ENCODE measurements around the gene PTF1A.
"Not testable (repeated sequence)": the region's sequence is repeated elsewhere in the genome, so short reads cannot be mapped to it uniquely, and the experiment has no call there.

The PTF1A gene

DNA sequence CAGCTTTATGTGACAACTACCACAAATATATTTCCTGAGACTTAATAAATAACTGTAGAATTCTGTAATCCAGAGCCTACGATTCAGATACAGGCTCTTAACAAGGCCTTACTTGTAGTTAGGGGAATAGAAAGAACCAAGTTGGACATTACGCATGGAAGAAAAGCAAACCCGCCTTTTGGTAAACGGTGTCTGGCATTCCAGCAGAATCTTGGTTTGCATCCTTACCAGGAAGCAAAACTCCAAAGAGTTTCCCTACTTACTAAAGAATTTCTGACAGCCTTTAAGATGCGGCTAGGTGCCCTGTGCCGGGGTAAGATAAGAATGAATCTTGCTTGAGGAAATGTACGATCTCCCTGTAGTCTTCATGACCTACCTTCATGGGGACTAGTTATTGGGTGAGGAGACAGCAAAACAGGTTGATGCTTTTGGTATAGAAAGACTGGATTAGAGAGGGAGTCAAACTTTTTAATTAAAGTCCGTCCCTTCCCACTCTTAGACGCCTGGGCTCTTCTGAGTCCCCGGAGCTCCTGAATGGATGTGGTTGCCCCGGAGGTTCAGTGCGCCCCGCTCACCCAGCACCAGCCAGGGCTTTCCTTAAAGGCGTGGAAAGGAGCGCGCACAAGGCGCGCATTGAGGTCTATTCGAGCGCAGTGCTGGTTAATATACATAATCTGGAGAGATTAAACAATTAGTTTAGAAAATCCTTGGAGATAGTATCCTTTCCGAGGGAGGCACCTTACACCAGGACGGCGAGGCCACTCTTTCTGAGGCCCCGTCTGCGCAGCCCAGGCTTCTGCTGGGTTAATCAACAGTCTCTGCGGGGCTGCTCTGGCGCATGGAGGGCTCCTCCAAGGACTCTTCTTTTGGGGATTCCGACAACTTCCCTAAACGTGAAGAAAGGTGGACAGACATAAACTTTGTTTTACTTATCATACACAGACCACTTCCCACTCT lies 11.5 kb downstream of the PTF1A start:
- DNase-seq (ENCODE audit: low read depth, low spot score): no peak

DNA sequence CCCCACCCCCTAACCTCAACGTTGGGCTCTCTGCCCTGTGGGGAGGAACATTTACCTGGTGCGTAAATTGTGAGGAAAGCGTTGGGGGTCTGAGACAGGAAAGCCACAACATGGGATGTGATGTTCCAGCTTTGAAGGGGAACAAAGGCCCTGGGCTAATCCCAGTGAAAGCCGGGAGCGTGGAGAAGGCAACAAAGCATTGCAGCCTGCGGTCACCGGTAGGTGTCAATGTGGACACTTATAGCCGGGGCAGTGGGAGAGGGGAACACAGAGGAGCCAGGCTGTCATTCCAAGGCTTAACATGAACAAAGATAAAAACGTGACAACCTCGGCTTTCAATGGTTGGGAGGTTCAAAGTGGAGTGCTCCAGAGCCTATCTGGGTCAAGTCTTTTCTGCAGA lies 12.7 kb downstream of the PTF1A start:
- no peak for DNase-seq (ENCODE audit: low read depth, low spot score)

DNA sequence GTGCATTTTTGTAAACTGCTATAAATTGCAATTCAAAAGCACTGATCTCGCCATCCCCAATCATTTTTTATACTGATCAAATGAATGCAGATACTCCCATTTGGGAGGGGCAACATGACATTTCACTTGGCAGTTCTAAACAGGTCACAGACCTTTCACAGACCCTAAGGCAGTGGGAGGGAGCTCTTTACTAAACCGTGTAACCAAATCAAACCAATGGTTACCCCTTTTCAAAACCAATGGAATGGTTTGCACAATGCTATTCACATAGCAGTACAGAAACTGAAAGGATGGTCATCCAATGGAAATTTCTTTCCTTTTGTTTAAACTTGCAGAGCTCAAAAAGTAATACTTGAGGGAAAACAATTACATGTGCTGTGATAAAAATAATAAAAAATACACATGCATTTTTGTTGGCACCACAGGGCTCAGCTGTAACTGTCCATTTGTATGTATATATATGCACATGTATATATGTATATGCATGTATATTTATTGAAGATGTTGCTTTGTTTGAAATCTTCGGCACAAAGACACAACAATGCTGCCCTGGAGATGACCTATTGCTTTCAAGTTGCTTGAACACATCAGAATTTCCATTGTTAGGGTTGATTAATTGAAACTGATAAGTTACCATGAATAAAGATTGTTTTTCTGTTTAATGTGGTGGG lies 14.0 kb downstream of the PTF1A start:
- DNase-seq (ENCODE audit: low read depth, low spot score): no peak

DNA sequence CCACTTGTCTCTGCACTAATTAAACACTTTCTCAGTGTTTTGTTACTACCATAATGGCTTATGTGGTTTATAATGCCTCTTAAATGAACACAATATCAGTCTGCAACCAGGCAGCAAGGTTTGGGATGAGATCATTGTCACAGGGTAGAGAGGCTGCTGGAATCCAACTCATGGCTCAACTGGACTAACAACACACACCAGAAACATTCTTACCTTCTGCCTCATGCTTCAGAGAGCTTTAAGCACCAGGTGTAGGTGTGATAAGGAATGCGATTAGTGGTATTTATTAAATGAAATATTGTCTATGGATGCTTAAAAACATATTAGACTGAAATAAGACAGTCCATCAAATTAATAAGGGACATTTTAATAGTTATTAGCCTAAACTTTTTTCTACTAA lies 25.4 kb downstream of the PTF1A start:
- DNase-seq (ENCODE audit: low read depth, low spot score): no peak

DNA sequence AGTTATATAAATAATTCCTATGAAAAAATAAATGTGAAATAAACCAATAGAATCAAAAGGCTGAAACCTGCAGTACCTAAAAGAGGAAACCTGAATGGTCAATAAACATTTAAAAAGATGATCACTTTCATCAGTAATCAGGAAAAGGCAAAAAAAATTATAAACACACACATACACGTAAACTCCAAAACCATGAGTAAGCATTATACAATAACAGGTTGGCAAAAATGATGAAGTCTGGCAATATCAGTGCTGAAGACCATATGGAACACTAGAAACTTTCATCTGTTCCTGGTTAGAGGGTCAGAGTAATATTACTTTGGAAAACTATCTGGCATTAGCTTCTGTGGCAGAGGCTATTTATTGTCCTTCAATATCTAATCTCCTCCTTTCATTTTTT lies 38.5 kb downstream of the PTF1A start:
- no peak for DNase-seq (ENCODE audit: low read depth, low spot score)

DNA sequence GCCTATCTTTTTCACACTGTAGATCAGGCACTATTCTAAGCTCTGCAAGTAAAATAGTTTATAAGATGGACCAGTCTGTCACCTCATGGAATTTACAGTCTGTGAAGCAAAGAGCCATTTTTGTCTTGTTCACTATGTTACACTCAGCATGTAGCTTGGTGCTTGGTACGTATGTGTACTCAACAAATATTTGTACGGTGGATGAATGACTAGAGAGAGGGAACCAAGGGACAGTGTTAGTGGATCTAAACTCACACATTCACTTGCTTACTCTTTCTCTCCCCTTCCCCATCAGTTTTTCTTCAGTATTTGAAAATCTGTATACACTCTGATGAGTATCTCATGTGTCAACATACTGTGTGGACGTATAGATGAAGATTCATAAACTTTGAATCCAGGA lies 45.9 kb downstream of the PTF1A start:
- no peak for DNase-seq (ENCODE audit: low read depth, low spot score)

DNA sequence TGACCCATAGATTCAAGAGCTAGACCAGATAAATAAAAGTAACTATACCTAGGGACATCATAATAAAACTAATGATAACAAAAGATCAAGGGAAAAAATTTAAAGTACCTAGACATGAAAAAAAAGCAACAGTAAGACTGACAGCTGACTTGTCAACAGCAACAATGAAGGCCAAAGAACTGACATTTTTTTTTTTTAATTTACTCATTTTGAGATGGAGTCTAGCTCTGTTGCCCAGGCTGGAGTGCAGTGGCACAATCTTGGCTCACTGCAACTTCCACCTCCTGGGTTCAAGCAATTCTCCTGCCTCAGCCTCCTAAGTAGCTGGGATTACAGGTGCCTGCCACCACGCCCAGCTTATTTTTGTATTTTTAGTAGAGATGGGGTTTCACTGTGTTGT lies 49.7 kb downstream of the PTF1A start:
- DNase-seq (ENCODE audit: low read depth, low spot score): not testable (repeated sequence)

Data from activated naive CD8-positive, alpha-beta T cell treated with anti-CD3 and anti-CD28 coated beads, Interleukin-2, amount 50 U/mL, for 16 hours (primary cell).